ENCODE data around the gene BACH1. TPM values are rescaled to one million over a fixed set of nuclear protein-coding genes. Genes with fewer than 3 reads are reported as not detected.
A peak's percentile ranks its signal among the peaks of the same experiment; 100 is the strongest.

BACH1 gene
- polyA plus RNA-seq, 2 donors = 6.2 to 9.6 TPM

DNA sequence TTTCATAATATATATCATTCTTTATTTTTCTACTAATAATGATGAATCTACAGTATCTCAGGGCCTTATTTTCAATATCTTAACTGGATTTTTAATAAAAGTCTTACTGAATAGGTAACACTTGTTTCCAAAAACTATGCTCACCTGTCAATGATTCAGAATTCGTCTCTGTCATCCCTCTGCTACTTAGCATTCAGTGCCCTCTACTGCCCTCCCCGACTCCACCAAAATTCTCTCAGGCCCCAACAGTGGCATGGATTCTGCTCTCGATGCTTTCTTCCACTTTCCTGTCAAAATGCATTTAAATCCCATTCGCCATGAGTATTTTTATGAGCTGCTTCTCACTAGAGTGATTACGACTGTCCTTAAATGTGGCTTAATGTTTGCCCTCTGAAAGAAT lies 10.5 kb upstream of the BACH1 start:
- no peak overlapping the region for H3K4me3 ChIP-seq (ENCODE audit: low read depth in 1 of 2, low read length in 2 of 2)
- no peak overlapping the region for H3K27ac ChIP-seq (ENCODE audit: low read depth in 2 of 2, low read length in 1 of 2)
- WGBS, 2 donors = 89% methylated on average over 5 of the region's 5 CpGs
- H3K36me3 ChIP-seq (ENCODE audit: control insufficient read depth in 2 of 2, insufficient read depth in 2 of 2, low read length in 1 of 2) = no peaks in the 10 kb centered on the region
- H3K27me3 ChIP-seq (ENCODE audit: control insufficient read depth in 1 of 2, insufficient read depth in 2 of 2, low read length in 2 of 2) = no peaks in the 10 kb centered on the region
- H3K9me3 ChIP-seq (ENCODE audit: control insufficient read depth in 2 of 2, insufficient read depth in 1 of 2, low read depth in 1 of 2, low read length in 1 of 2) = no peaks in the 10 kb centered on the region
- no peaks in the 10 kb centered on the region for H3K4me1 ChIP-seq (ENCODE audit: control insufficient read depth in 2 of 2, insufficient read depth in 2 of 2, low read length in 1 of 2)

DNA sequence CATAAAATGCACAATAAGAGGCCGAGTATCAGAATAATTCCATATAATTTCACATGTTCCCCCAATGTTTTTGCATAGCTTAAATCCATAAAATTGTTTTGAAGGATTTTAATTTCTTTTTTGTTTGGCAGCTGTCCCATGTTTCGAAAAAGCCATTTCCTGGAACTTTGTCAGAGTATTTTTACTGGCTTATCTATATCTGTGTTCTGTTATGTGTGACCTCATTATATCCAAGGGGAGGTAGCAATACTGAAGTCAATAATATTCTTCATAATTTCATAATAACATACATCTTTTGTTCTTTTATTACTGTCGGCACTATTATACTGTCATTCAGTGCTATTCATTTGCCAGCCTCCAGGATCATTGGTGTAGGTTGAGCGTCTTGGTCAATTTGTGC lies 9.4 kb upstream of the BACH1 start:
- 73 to 77% methylated on average over 4 of the region's 4 CpGs for WGBS, 2 donors
- Histone ChIP-seq H3K36me3 (ENCODE audit: control insufficient read depth in 2 of 2, insufficient read depth in 2 of 2, low read length in 1 of 2) (no peaks in the 10 kb centered on the region), H3K27ac (ENCODE audit: low read depth in 2 of 2, low read length in 1 of 2) (no peak overlapping the region), H3K27me3 (ENCODE audit: control insufficient read depth in 1 of 2, insufficient read depth in 2 of 2, low read length in 2 of 2) (no peaks in the 10 kb centered on the region), H3K9me3 (ENCODE audit: control insufficient read depth in 2 of 2, insufficient read depth in 1 of 2, low read depth in 1 of 2, low read length in 1 of 2) (no peaks in the 10 kb centered on the region), H3K4me3 (ENCODE audit: low read depth in 1 of 2, low read length in 2 of 2) (no peak overlapping the region), H3K4me1 (ENCODE audit: control insufficient read depth in 2 of 2, insufficient read depth in 2 of 2, low read length in 1 of 2) (no peaks in the 10 kb centered on the region)

DNA sequence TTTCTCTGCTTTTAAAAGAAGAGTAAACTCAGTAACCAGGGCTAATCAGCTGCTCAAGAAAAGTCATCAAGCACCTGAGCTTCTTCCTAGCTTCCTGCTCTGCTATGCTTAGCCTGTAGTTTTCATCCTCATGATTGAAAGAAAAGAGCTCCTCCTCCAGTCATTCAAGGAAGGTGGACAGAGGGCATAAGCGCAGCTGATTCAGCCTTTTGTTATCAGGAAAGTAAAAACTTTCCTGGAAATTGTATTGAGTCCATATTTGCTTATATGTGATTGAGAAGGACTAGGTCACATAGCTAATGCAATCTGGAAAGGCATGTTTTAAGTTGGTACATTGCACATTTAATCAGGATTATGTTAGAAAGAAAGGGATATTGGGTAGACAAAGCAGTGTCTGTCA lies 8.5 kb upstream of the BACH1 start:
- Histone ChIP-seq H3K27me3 (ENCODE audit: control insufficient read depth in 1 of 2, insufficient read depth in 2 of 2, low read length in 2 of 2) (no peaks in the 10 kb centered on the region), H3K4me1 (ENCODE audit: control insufficient read depth in 2 of 2, insufficient read depth in 2 of 2, low read length in 1 of 2) (no peaks in the 10 kb centered on the region), H3K27ac (ENCODE audit: low read depth in 2 of 2, low read length in 1 of 2) (no peak overlapping the region), H3K4me3 (ENCODE audit: low read depth in 1 of 2, low read length in 2 of 2) (no peak overlapping the region), H3K9me3 (ENCODE audit: control insufficient read depth in 2 of 2, insufficient read depth in 1 of 2, low read depth in 1 of 2, low read length in 1 of 2) (no peaks in the 10 kb centered on the region), H3K36me3 (ENCODE audit: control insufficient read depth in 2 of 2, insufficient read depth in 2 of 2, low read length in 1 of 2) (no peaks in the 10 kb centered on the region)
- 81 to 88% methylated on average over 1 of the region's 1 CpG for WGBS, 2 donors

DNA sequence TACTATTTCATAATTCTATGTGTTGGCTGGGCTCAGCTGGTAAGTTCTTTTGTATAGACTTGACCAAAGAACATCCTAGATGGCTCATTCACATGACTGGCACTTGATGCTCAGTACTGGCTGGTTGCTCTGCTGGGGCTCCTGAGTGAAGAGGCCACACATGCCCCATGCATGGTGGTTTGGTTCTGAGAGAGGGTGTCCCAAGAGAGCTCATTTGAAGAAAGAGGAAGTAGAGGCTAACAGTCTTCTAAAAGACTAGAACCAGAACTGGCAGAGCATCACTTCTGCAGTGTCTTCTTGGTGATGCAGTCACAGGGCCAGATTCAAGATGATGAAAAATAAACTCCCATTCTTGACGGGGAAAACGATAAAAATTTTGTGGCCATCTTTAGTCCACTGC lies 5.2 kb upstream of the BACH1 start:
- H3K4me3 ChIP-seq (ENCODE audit: low read depth in 1 of 2, low read length in 2 of 2) = no peak overlapping the region
- 91 to 92% methylated on average over 2 of the region's 2 CpGs for WGBS, 2 donors
- no peak overlapping the region for H3K27ac ChIP-seq (ENCODE audit: low read depth in 2 of 2, low read length in 1 of 2)

DNA sequence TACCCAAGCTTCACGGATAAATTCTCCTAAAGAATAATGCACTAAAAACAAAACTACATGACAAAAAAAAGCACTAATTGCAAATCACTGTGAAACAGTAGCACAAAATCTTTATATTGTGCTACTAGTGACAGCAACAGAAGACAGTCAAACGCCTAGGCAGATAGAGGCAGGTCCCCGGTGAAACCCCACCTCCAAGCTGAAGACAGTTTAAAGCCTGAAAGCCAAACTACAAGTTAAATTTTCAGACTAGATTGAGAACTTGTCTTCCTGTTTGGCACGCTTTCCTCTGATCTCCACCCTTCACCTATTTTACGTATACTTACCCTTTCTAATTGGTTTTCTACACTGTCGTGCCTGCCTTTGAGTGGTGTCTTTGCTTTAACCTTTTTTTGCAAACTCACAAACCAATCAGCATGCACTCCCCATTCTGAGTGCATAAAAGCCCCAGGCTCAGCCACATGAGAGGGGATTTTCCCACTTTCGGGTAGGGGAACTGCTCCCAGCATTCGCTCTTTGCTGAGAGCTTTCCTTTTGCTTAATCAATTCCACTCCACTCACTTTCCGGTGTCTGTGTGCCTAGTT lies 3.6 kb upstream of the BACH1 start:
- Histone ChIP-seq H3K9me3 (ENCODE audit: control insufficient read depth in 2 of 2, insufficient read depth in 1 of 2, low read depth in 1 of 2, low read length in 1 of 2) (no peaks in the 10 kb centered on the region), H3K27me3 (ENCODE audit: control insufficient read depth in 1 of 2, insufficient read depth in 2 of 2, low read length in 2 of 2) (no peaks in the 10 kb centered on the region), H3K4me3 (ENCODE audit: low read depth in 1 of 2, low read length in 2 of 2) (no peak overlapping the region), H3K36me3 (ENCODE audit: control insufficient read depth in 2 of 2, insufficient read depth in 2 of 2, low read length in 1 of 2) (no peaks in the 10 kb centered on the region), H3K4me1 (ENCODE audit: control insufficient read depth in 2 of 2, insufficient read depth in 2 of 2, low read length in 1 of 2) (no peaks in the 10 kb centered on the region), H3K27ac (ENCODE audit: low read depth in 2 of 2, low read length in 1 of 2) (no peak overlapping the region)
- WGBS, 2 donors = 75 to 77% methylated on average over 9 of the region's 9 CpGs

More for the DNA sequence above, 5.2 kb upstream of the BACH1 start:
- H3K4me1 ChIP-seq (ENCODE audit: control insufficient read depth in 2 of 2, insufficient read depth in 2 of 2, low read length in 1 of 2) = no peaks in the 10 kb centered on the region
- H3K9me3 ChIP-seq (ENCODE audit: control insufficient read depth in 2 of 2, insufficient read depth in 1 of 2, low read depth in 1 of 2, low read length in 1 of 2) = no peaks in the 10 kb centered on the region
- no peaks in the 10 kb centered on the region for H3K36me3 ChIP-seq (ENCODE audit: control insufficient read depth in 2 of 2, insufficient read depth in 2 of 2, low read length in 1 of 2)
- H3K27me3 ChIP-seq (ENCODE audit: control insufficient read depth in 1 of 2, insufficient read depth in 2 of 2, low read length in 2 of 2) = no peaks in the 10 kb centered on the region

DNA sequence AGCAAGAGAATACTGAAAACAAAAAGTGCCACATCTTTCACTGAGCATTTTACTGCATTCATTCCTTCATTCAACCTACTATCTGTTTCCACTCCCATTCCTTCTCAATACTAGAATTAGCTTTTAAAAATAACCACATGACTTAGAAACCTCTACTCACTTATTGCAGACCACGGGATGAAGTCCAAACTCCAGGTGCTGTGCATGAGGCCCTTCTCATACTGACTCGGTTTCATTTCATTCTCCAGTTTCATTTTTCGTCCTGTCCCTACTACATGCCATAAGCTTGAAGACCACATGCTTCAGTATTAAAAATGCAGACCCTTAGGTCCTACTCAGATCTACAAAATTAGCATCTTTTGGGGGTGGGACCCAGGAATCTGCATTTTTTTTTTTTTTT lies 2.3 kb upstream of the BACH1 start:
- no peak overlapping the region for H3K4me3 ChIP-seq (ENCODE audit: low read depth in 1 of 2, low read length in 2 of 2)
- WGBS, 2 donors = 78 to 86% methylated on average over 3 of the region's 3 CpGs
- H3K27ac ChIP-seq (ENCODE audit: low read depth in 2 of 2, low read length in 1 of 2) = no peak overlapping the region
- H3K9me3 ChIP-seq (ENCODE audit: control insufficient read depth in 2 of 2, insufficient read depth in 1 of 2, low read depth in 1 of 2, low read length in 1 of 2) = no peaks in the 10 kb centered on the region
- H3K4me1 ChIP-seq (ENCODE audit: control insufficient read depth in 2 of 2, insufficient read depth in 2 of 2, low read length in 1 of 2) = no peaks in the 10 kb centered on the region
- H3K36me3 ChIP-seq (ENCODE audit: control insufficient read depth in 2 of 2, insufficient read depth in 2 of 2, low read length in 1 of 2) = no peaks in the 10 kb centered on the region
- H3K27me3 ChIP-seq (ENCODE audit: control insufficient read depth in 1 of 2, insufficient read depth in 2 of 2, low read length in 2 of 2) = no peaks in the 10 kb centered on the region

DNA sequence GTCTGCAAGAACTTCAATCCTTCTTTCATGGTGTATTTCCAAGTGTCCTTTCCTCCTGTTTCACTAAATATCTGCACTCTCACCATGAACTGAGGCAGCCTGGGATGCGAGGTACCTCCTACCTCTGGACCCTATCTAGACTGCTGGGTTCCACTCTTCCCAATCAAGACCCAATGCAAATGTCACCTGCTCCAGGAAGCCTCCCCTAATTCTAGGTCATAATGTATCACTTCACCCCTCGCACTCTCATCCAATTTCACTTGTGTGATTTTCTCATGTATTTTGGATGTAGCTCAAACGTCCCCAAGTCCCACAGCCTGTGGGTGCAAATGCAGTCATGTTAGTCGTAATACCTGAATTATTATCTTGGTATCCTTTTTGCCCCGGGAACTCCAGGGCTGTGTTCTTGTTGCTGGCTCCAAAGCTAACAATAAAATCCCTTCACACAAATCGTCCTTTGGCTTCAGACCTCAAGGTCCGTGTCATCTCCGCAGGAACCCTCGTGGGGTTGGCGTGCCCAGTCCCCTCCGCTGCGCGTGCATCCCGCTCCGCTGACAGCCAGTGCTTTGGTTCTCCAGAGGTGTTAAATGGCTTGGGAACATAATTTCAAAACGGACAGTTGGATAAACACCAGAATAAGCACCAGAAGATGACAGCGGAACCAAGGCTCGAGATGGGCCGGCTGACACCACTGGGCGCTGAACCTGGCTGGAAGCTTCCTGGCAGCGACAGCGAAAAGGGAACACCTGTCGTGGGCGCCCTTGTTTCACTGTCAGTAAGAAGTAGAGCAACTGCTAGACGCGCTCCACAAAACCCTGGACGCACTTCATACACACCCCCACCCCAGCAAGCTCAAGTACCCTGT lies 1.0 kb upstream of the BACH1 start:
- Histone ChIP-seq H3K9me3 (ENCODE audit: control insufficient read depth in 2 of 2, insufficient read depth in 1 of 2, low read depth in 1 of 2, low read length in 1 of 2) (no peaks in the 10 kb centered on the region), H3K4me3 (ENCODE audit: low read depth in 1 of 2, low read length in 2 of 2) (peak overlapping the region; percentile 69 to 82), H3K4me1 (ENCODE audit: control insufficient read depth in 2 of 2, insufficient read depth in 2 of 2, low read length in 1 of 2) (peaks cover 0 to 2% of the 10 kb centered on the region in 2 donors), H3K27ac (ENCODE audit: low read depth in 2 of 2, low read length in 1 of 2) (no peak overlapping the region), H3K27me3 (ENCODE audit: control insufficient read depth in 1 of 2, insufficient read depth in 2 of 2, low read length in 2 of 2) (no peaks in the 10 kb centered on the region), H3K36me3 (ENCODE audit: control insufficient read depth in 2 of 2, insufficient read depth in 2 of 2, low read length in 1 of 2) (no peaks in the 10 kb centered on the region)
- 72 to 75% methylated on average over 27 of the region's 27 CpGs for WGBS, 2 donors

DNA sequence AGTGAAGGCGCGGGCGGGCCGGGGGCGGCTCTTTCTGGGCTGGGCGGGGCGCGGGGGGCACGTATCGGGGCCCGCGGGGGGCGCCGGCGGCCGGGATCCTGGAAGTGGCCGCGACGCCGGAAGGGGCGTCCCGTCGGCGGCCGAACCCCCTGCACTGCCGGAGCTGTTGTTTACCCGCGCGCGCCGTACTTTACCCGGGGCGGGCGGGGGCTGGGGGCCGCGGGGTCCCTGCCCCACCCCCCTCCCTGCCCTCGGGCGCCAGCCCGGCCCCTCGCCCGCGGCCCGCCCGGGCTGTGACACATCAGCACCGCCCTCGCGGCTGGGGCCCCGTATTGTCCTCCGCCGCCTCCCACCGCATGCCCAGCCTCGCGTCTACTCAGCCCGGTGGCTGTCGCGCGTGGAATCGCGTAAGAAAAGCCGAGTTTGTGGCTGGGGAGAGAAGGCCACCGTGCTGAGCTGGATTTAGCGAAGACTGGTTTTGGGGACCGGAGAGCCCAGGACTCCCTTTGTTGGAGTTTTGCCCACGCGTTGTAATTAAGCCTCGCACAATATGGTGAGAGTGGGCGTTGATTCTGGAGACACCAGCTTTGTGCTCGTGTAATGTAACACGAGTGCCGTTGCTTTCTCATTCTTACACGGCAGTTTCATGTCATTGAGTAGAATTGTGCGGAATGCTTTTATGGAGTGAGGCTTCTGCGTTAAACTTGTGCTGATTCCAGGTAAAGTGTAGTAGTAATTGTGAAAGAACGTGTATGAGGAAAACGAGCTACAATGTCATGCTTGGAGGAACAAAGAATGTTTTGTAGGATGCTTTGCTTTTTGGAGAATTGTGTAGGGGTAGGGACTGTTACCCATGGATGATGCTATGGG lies 559 bp downstream of the BACH1 start:
- peak overlapping the region; percentile 69 to 82 for H3K4me3 ChIP-seq (ENCODE audit: low read depth in 1 of 2, low read length in 2 of 2)
- no peaks in the 10 kb centered on the region for H3K9me3 ChIP-seq (ENCODE audit: control insufficient read depth in 2 of 2, insufficient read depth in 1 of 2, low read depth in 1 of 2, low read length in 1 of 2)
- H3K36me3 ChIP-seq (ENCODE audit: control insufficient read depth in 2 of 2, insufficient read depth in 2 of 2, low read length in 1 of 2) = no peaks in the 10 kb centered on the region
- peaks cover 0 to 2% of the 10 kb centered on the region in 2 donors for H3K4me1 ChIP-seq (ENCODE audit: control insufficient read depth in 2 of 2, insufficient read depth in 2 of 2, low read length in 1 of 2)
- 0 to 1% methylated on average over 42 to 75 of the region's 75 CpGs for WGBS, 2 donors
- H3K27me3 ChIP-seq (ENCODE audit: control insufficient read depth in 1 of 2, insufficient read depth in 2 of 2, low read length in 2 of 2) = no peaks in the 10 kb centered on the region
- peak overlapping the region; percentile 92 to 93 for H3K27ac ChIP-seq (ENCODE audit: low read depth in 2 of 2, low read length in 1 of 2)

DNA sequence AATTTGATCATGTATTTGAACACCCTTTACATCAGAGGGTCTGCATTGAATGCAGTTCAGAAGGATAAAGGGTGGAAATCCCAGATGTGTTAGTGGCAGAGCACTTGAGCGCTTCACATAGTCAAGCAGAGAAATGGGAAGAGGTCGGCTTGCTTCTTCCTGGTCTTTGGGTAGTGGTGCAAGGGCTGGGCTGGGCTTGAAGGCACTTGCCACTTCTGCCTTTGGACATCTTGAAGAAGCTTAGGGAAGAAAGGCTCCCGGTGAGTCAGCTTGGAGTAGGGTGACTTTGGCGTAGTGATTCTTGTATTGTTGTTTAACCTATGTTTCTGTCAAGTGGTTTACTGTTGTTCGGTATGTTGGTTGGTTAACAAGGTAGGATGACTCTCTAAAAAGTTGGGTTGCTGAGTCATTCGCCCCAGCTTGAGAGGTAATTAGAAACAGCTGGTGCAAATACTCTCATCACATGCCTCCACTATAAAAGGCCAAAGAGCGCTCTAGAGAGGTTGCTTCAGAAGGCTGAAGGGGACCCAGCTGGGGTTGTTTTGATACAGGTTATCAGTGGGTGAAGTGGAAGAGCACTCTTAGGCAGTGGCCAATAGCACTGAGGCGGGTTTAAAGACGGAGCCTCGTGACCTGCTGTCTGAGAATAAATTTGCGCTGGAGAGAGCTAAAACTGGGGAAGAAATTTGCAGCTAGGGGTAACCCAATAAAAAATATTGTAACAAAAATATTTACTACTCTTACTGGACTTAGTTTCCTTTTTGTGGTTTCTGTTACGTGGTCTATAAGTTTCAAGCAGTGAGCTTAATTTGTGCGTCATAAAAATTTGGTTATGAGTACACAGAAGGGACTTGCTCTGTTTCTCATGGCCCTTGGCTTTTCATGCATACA lies 1.4 kb downstream of the BACH1 start:
- WGBS, 2 donors = 34 to 38% methylated on average over 13 of the region's 13 CpGs
- H3K9me3 ChIP-seq (ENCODE audit: control insufficient read depth in 2 of 2, insufficient read depth in 1 of 2, low read depth in 1 of 2, low read length in 1 of 2) = no peaks in the 10 kb centered on the region
- H3K36me3 ChIP-seq (ENCODE audit: control insufficient read depth in 2 of 2, insufficient read depth in 2 of 2, low read length in 1 of 2) = no peaks in the 10 kb centered on the region
- no peaks in the 10 kb centered on the region for H3K27me3 ChIP-seq (ENCODE audit: control insufficient read depth in 1 of 2, insufficient read depth in 2 of 2, low read length in 2 of 2)
- H3K4me3 ChIP-seq (ENCODE audit: low read depth in 1 of 2, low read length in 2 of 2) = peak overlapping the region; percentile 69 to 82
- peak overlapping the region; percentile 92 to 93 for H3K27ac ChIP-seq (ENCODE audit: low read depth in 2 of 2, low read length in 1 of 2)
- H3K4me1 ChIP-seq (ENCODE audit: control insufficient read depth in 2 of 2, insufficient read depth in 2 of 2, low read length in 1 of 2) = peaks cover 0 to 2% of the 10 kb centered on the region in 2 donors
